Pancreas (tissue), 10 donors: ENCODE results near the gene CASKIN2. TPM values are rescaled to one million over a fixed set of nuclear protein-coding genes. Genes with fewer than 3 reads are reported as not detected.
A peak's percentile ranks its signal among the peaks of the same experiment; 100 is the strongest.

Experiments
- ATAC-seq, 4 donors: fragments of 200-7000 bp; cut with Tn5 transposase; one replicate each; pipeline versions ENCODE4 v1.8.0 to v1.9.1; 2020; ENCODE audit warnings: mild to moderate bottlenecking in 4 of 4, moderate library complexity in 4 of 4
- DNase-seq, 6 donors: peaks; one replicate each; pipeline ENCODE4 v3.0.0-alpha.2; 2020
- FAIRE-seq: peaks from 2 replicates; lab custom pipeline; 2012; peaks lifted over from hg19 to GRCh38; lab: Jason Lieb, UNC
- H3K27ac ChIP-seq, 4 donors: fragments of 200-600 bp; sonication (generic); 1 replicate in 3 of 4; 2 replicates in 1 of 4; pipeline versions ENCODE4 v1.5.0 to v1.8.0; 2020
- H3K27me3 ChIP-seq, 4 donors: fragments of 200-600 bp; one replicate each; pipeline ENCODE4 v1.8.0; 2021
- H3K36me3 ChIP-seq, 3 donors: fragments of 200-600 bp; sonication (generic) in 1 of 3; one replicate each; pipeline versions ENCODE4 v1.5.0 to v1.8.0; 2020 to 2021
- H3K4me1 ChIP-seq, 3 donors: fragments of 200-600 bp; one replicate each; pipeline ENCODE4 v1.8.0; 2021
- H3K4me3 ChIP-seq, 4 donors: fragments of 200-600 bp; sonication (generic) in 2 of 4; one replicate each; pipeline versions ENCODE4 v1.5.0 to v1.8.0; 2020 to 2021
- H3K9me3 ChIP-seq, 4 donors: fragments of 200-600 bp; one replicate each; pipeline ENCODE4 v1.8.0; 2021
- CTCF ChIP-seq, 4 donors: fragments of 200-600 bp; sonication (generic) in 3 of 4; IDR thresholded peaks; one replicate each; pipeline versions ENCODE4 v1.5.0 to v1.8.0; 2021; ENCODE audit warnings: antibody characterized with exemption in 4 of 4
- WGBS, 2 donors: extraction: QIAGEN DNeasy Blood & Tissue Kit; methylation state at CpG; one replicate each; pipeline ENCODE4 v1.1.7; 2013; 5-methylcytosine and 5-hydroxymethylcytosine counted together
- intact Hi-C, 3 donors: fragments of 100-400 bp; cut with DNase I; formaldehyde crosslinking; loops; one replicate each; pipeline versions ENCODE4 v1.11.1 to v1.14.2; 2022
- polyA plus RNA-seq, 2 donors: library from polyadenylated mRNA; stranded (reverse); fragments of 200-250 nt; gene quantifications; one replicate each; pipeline ENCODE4 v1.2.3, GENCODE V29; 2013
- total RNA-seq, 6 donors: library from RNA; stranded (reverse); fragmentation: NEBNext Ultra II Directional in 4 of 6; extraction: Animal tissue kit (Norgen Biotek cat#: 25700) in 4 of 6; gene quantifications; one replicate each; pipeline versions ENCODE4 v1.2.1 to v1.2.4, GENCODE V29; 2021 to 2023
- donor health status: healthy with polysubstance abuse.
- donor health status: DM: no; HTN: no; CAD: no; lungs with moderate emphysema.
- donor health status: DM: no; HTN: no; CAD: no.
- donor health status: control.
- donor health status: control.
- donor health status: Bipolar disorder and iron deficiency.
- donor health status: DM: yes; HTN: yes; CAD: no.
- donor health status: DM: no; HTN: no; CAD: no.
- donor health status: DM: no; HTN: no; CAD: no.
- donor health status: DM: yes; HTN: yes; CAD: no.

Gene CASKIN2
- total and polyA plus RNA-seq, 8 donors, result 12.1 to 20.7 (median 13.2) TPM

- ATAC-seq (peak in 1 of 4 donors; percentile 8), FAIRE-seq (no peak), DNase-seq (peak in 3 of 6 donors; percentile 48 to 56 (median 55))
- Histone ChIP-seq H3K36me3 (no peaks in the 10 kb centered on the region), H3K9me3 (no peaks in the 10 kb centered on the region), H3K27ac (peak overlapping the region in 2 of 4 donors; percentile 8 to 14), H3K27me3 (no peaks in the 10 kb centered on the region), H3K4me1 (peaks cover 41 to 57% (median 48%) of the 10 kb centered on the region in 3 donors), H3K4me3 (no peak overlapping the region)
- intact Hi-C loops, result no loop called here
- no peak for TF ChIP-seq CTCF (IDR thresholded peaks at IDR 0.05)
- WGBS, 2 donors, result 29 to 30% methylated on average over 13 of the region's 13 CpGs
Measured at GRCh38 chr17:75546181-75546580, 30.8 kb upstream of the CASKIN2 start.

GRCh38 chr17:75544250-75544649 lies 28.9 kb upstream of the CASKIN2 start:
- intact Hi-C loops, result no loop called here
- Histone ChIP-seq H3K27me3 (no peaks in the 10 kb centered on the region), H3K36me3 (no peaks in the 10 kb centered on the region), H3K4me3 (no peak overlapping the region), H3K9me3 (no peaks in the 10 kb centered on the region), H3K4me1 (peaks cover 39 to 48% (median 46%) of the 10 kb centered on the region in 3 donors), H3K27ac (peak overlapping the region in 3 of 4 donors; percentile 45 to 77 (median 50))
- TF ChIP-seq CTCF (IDR thresholded peaks at IDR 0.05), result no peak
- FAIRE-seq (no peak), ATAC-seq (no peak), DNase-seq (no peak)
- WGBS, 2 donors, result 67 to 74% methylated on average over 8 of the region's 8 CpGs

- Histone ChIP-seq H3K36me3 (no peaks in the 10 kb centered on the region), H3K9me3 (no peaks in the 10 kb centered on the region), H3K4me1 (peaks cover 38 to 54% (median 51%) of the 10 kb centered on the region in 3 donors), H3K27ac (peak overlapping the region; percentile 42 to 77 (median 56)), H3K27me3 (no peaks in the 10 kb centered on the region), H3K4me3 (no peak overlapping the region)
- DNase-seq, result peak in 1 of 6 donors; percentile 56
- intact Hi-C loops, result no loop called here
- no peak for FAIRE-seq
- ATAC-seq, result peak in 2 of 4 donors; percentile 9 to 19
- WGBS, 2 donors, result 61 to 67% methylated on average over 15 of the region's 15 CpGs
- no peak for TF ChIP-seq CTCF (IDR thresholded peaks at IDR 0.05)
Measured at GRCh38 chr17:75542728-75543336, 27.5 kb upstream of the CASKIN2 start.

- H3K4me3 ChIP-seq, result no peak overlapping the region
- no peaks in the 10 kb centered on the region for H3K36me3 ChIP-seq
- no peak for DNase-seq
- H3K4me1 ChIP-seq, result peaks cover 37 to 55% (median 51%) of the 10 kb centered on the region in 3 donors
- peak overlapping the region; percentile 42 to 77 (median 56) for H3K27ac ChIP-seq
- no peak for FAIRE-seq
- intact Hi-C loops, result no loop called here
- no peaks in the 10 kb centered on the region for H3K27me3 ChIP-seq
- H3K9me3 ChIP-seq, result no peaks in the 10 kb centered on the region
- WGBS, 2 donors, result 74 to 80% methylated on average over 8 of the region's 8 CpGs
- no peak for ATAC-seq
- no peak for TF ChIP-seq CTCF (IDR thresholded peaks at IDR 0.05)
Measured at GRCh38 chr17:75542229-75542628, 26.9 kb upstream of the CASKIN2 start.

GRCh38 chr17:75540923-75541503 lies 25.7 kb upstream of the CASKIN2 start:
- intact Hi-C loops, result no loop called here
- no peaks in the 10 kb centered on the region for H3K27me3 ChIP-seq
- 47 to 51% methylated on average over 4 of the region's 4 CpGs for WGBS, 2 donors
- no peak for TF ChIP-seq CTCF (IDR thresholded peaks at IDR 0.05)
- ATAC-seq (no peak), FAIRE-seq (no peak), DNase-seq (peak in 1 of 6 donors; percentile 60)
- no peak overlapping the region for H3K4me3 ChIP-seq
- peak overlapping the region in 3 of 4 donors; percentile 33 to 50 (median 37) for H3K27ac ChIP-seq
- H3K9me3 ChIP-seq, result no peaks in the 10 kb centered on the region
- peaks cover 28 to 46% (median 42%) of the 10 kb centered on the region in 3 donors for H3K4me1 ChIP-seq
- H3K36me3 ChIP-seq, result no peaks in the 10 kb centered on the region
